NCI-H1694 treated with DMSO at 0.1 percent for 48 hours (cell line): ENCODE results near the gene CDC42BPB.
A peak's percentile ranks its signal among the peaks of the same experiment; 100 is the strongest.
"Not testable (repeated sequence)": the region's sequence is repeated elsewhere in the genome, so short reads cannot be mapped to it uniquely, and the experiment has no call there.

Source experiments
- DNase-seq: peaks from one replicate; lab custom pipeline; 2025; lab: John Stamatoyannopoulos, UW

Gene CDC42BPB

GRCh38 chr14:102927878-102928411 lies 129.4 kb downstream of the CDC42BPB start:
- DNase-seq, result no peak

GRCh38 chr14:102927346-102927877 lies 129.9 kb downstream of the CDC42BPB start:
- no peak for DNase-seq

GRCh38 chr14:102926840-102927239 lies 130.5 kb downstream of the CDC42BPB start:
- DNase-seq, result not testable (repeated sequence)

- DNase-seq, result no peak
These were observed 131.2 kb downstream of the CDC42BPB start for GRCh38 chr14:102926104-102926503.

GRCh38 chr14:102925646-102926045 lies 131.7 kb downstream of the CDC42BPB start:
- no peak for DNase-seq

- no peak for DNase-seq
These were observed 132.4 kb downstream of the CDC42BPB start for GRCh38 chr14:102924632-102925588.

GRCh38 chr14:102923925-102924486 lies 133.3 kb downstream of the CDC42BPB start:
- no peak for DNase-seq

- no peak for DNase-seq
These were observed 134.0 kb downstream of the CDC42BPB start for GRCh38 chr14:102923201-102923924.

GRCh38 chr14:102922490-102923200 lies 134.7 kb downstream of the CDC42BPB start, which contains the start of gene AMN:
Gene AMN (plus strand): TSS chr14:102922663. CDS start chr14:102922689, 26 bp downstream.
- DNase-seq, result no peak

GRCh38 chr14:102920998-102921304 lies 136.4 kb downstream of the CDC42BPB start:
- DNase-seq, result no peak

- no peak for DNase-seq
These were observed 136.9 kb downstream of the CDC42BPB start for GRCh38 chr14:102920273-102920997.

- DNase-seq, result no peak
These were observed 138.9 kb downstream of the CDC42BPB start for GRCh38 chr14:102918438-102918837.

- DNase-seq, result peak; percentile 77
These were observed 139.7 kb downstream of the CDC42BPB start for GRCh38 chr14:102917469-102918211.

GRCh38 chr14:102917056-102917385 lies 140.3 kb downstream of the CDC42BPB start:
- DNase-seq, result no peak

- DNase-seq, result no peak
These were observed 140.8 kb downstream of the CDC42BPB start for GRCh38 chr14:102916347-102917055.

GRCh38 chr14:102915292-102916110 lies 141.8 kb downstream of the CDC42BPB start:
- no peak for DNase-seq

- DNase-seq, result no peak
These were observed 142.7 kb downstream of the CDC42BPB start for GRCh38 chr14:102914474-102915291.
